D721Med (cell line): ENCODE data around the gene EFHD1.
"Not testable (repeated sequence)": the region's sequence is repeated elsewhere in the genome, so short reads cannot be mapped to it uniquely, and the experiment has no call there.

ENCODE experiments used
- DNase-seq: peaks from one replicate; pipeline ENCODE4 v3.0.0; 2011; ENCODE audit warnings: low spot score; ENCODE audit not compliant: insufficient read length
- FAIRE-seq: peaks from 2 replicates; lab custom pipeline; 2011; peaks lifted over from hg19 to GRCh38; lab: Jason Lieb, UNC
- TF ChIP-seq, protein P1 (sequence below): IDR thresholded peaks from 2 replicates; pipeline ENCODE4 v1.5.1; 2012; ENCODE audit warnings: mild to moderate bottlenecking, control low read depth; ENCODE audit not compliant: insufficient read depth; ENCODE audit errors: missing control alignments

The EFHD1 gene

DNA sequence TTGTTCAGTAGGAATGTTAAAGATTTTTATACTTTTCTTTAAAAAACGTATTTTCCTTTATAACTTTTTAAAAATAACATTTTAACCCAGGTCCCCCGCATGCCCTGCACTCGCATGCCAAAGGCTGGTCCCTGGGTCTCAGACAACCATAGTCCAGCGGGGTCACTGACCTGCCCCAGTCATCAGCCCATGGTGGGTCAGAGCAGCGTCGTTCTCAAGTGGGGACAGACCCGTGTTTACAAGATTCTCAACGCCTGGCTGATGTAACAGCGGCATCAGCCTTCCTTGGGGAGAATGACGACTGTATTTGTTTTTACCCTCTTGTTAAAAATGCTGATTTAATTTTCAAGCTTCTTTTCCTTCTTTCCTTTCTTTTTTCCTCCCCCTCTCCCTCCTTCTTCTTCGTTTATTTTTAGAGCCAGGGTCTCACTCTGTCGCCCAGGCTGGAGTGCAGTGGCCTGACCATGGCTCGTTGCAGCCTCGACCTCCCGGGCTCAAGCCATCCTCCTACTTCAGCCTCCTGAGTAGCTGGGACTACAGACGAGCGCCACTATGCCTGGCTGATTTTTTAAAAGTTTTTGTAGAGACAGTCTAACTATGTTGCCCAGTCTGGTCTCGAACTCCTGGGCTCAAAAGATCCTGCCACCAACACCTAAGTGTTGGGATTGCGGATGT is 1.0 kb upstream of the EFHD1 start:
- no peak for FAIRE-seq
- TF ChIP-seq, protein P1, sequence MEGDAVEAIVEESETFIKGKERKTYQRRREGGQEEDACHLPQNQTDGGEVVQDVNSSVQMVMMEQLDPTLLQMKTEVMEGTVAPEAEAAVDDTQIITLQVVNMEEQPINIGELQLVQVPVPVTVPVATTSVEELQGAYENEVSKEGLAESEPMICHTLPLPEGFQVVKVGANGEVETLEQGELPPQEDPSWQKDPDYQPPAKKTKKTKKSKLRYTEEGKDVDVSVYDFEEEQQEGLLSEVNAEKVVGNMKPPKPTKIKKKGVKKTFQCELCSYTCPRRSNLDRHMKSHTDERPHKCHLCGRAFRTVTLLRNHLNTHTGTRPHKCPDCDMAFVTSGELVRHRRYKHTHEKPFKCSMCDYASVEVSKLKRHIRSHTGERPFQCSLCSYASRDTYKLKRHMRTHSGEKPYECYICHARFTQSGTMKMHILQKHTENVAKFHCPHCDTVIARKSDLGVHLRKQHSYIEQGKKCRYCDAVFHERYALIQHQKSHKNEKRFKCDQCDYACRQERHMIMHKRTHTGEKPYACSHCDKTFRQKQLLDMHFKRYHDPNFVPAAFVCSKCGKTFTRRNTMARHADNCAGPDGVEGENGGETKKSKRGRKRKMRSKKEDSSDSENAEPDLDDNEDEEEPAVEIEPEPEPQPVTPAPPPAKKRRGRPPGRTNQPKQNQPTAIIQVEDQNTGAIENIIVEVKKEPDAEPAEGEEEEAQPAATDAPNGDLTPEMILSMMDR = no peak

DNA sequence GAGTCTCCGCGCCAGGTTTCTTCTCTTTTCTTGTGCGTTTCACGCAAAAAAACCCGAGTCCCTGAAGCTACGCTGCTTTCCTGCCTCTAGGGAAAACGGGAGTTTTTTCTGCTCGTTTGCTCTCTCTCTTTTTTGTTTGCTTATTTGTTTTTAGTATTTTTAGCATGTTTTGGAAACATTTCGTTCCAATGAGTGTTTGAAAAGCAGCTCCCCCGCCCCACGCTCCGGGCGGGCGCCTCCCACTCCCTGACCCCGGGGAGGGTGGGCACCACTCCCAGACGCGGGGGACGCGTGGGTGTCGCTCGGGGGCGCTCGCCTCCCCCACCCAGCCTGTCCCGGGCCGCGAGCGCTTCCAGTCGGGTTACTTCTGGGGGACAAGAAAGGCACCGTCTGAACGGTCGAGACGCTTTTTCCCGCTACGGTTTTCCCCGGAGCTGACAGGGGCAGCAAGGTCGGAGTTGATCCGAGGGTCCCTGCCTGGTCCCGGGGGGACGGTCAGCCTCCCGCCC is 446 bp upstream of the EFHD1 start:
- FAIRE-seq (no peak), DNase-seq (no peak)
- TF ChIP-seq, protein P1 = no peak

More for the DNA sequence above, 1.0 kb upstream of the EFHD1 start:
- no peak for DNase-seq

GRCh38 chr2:232634206-232635150 is 1.1 kb downstream of the EFHD1 start:
- FAIRE-seq (no peak), DNase-seq (no peak)
- TF ChIP-seq, protein P1 = no peak

- not testable (repeated sequence) for DNase-seq, FAIRE-seq
Observed at GRCh38 chr2:232635376-232635775, 2.0 kb downstream of the EFHD1 start.

GRCh38 chr2:232635820-232636219 is 2.4 kb downstream of the EFHD1 start:
- FAIRE-seq (no peak), DNase-seq (no peak)
- TF ChIP-seq, protein P1 = no peak

DNA sequence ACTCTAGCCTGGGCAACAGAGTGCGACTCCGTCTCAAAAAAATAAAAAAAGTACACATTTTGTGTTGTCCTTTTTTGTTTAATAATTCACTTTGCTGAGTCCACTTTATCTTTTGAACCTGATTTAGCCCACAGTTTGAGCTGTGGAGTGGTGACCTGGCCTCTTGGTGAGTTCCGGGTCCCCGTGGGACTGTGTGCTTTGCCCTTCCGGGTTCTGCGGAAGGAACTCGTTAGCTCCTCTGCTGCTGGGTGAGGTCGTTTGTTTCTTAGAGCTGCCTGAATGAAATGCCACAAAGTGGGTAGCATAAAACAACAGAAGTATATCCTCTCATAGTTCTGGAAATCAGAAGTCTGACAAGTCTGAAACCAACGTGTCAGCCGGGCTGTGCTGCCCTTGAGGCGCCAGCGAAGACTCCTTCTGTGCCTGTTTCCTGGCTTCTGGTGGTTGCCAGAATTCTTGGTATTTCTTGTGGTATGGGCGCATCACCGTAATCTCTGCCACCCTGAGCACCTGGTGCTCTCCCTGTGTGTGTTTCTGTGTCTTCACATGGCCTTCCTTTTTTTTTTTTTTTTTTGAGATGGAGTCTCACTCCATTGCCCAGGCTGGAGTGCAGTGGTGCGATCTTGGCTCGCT is 3.5 kb downstream of the EFHD1 start:
- no peak for FAIRE-seq
- no peak for DNase-seq
- TF ChIP-seq, protein P1 = no peak
